GM12873 (cell line): ENCODE measurements around the gene NSDHL.
A peak's percentile ranks its signal among the peaks of the same experiment; 100 is the strongest.

Experiments used
- TF ChIP-seq, protein P1 (sequence below): IDR thresholded peaks from 2 replicates; pipeline ENCODE4 v1.5.1; 2012; ENCODE audit warnings: low read depth, mild to moderate bottlenecking, moderate library complexity, low read length, control low read depth; ENCODE audit not compliant: insufficient read depth; ENCODE audit errors: missing control alignments

The NSDHL gene

GRCh38 chrX:152830312-152831305 is at the start of gene NSDHL, which contains the start of gene CETN2:
Gene NSDHL (plus strand): TSS chrX:152831063. CDS start chrX:152846325, 15,262 bp downstream.
Gene CETN2 (minus strand): TSS chrX:152830757. CDS start chrX:152830710, 47 bp downstream.
- TF ChIP-seq, protein P1, sequence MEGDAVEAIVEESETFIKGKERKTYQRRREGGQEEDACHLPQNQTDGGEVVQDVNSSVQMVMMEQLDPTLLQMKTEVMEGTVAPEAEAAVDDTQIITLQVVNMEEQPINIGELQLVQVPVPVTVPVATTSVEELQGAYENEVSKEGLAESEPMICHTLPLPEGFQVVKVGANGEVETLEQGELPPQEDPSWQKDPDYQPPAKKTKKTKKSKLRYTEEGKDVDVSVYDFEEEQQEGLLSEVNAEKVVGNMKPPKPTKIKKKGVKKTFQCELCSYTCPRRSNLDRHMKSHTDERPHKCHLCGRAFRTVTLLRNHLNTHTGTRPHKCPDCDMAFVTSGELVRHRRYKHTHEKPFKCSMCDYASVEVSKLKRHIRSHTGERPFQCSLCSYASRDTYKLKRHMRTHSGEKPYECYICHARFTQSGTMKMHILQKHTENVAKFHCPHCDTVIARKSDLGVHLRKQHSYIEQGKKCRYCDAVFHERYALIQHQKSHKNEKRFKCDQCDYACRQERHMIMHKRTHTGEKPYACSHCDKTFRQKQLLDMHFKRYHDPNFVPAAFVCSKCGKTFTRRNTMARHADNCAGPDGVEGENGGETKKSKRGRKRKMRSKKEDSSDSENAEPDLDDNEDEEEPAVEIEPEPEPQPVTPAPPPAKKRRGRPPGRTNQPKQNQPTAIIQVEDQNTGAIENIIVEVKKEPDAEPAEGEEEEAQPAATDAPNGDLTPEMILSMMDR, result no peak

DNA sequence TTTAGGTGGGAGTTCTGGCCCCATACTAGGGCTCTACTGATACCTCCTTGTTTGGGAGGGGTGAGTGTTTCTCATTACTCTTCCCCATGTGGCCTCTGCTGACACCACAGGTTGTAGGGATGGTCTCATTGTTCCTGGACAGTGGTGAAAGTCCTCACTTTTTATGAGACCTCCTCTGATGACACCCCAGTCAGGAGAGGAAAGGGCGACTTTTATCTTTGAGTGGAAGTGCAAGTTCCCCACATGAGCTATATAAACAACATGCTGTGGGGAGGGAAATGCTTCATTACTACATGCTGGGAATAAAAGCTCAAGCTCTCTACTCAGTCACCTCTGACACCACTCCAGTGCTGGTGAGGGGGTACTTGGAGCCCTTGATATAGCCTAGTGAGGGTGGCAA is 31.9 kb upstream of the NSDHL start:
- TF ChIP-seq, protein P1, result no peak

DNA sequence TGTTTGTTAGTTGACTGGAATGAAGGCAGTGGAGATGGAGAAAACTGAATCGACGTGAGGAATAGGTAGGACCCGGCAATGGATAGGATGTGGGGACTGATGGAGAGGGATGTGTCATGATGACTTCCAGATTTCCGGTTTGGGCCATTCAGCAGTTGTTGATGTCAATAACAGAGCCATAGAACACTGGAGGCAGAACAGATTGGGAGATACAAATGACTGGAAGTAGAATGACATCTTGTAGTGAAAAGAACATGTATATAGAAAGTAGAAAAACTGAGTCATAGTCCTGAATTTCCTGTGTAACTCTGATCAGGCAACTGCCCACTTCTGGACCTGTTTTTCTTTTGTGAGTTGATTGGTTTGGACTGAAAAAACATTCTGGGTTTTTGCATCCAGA is 24.8 kb upstream of the NSDHL start:
- TF ChIP-seq, protein P1, result no peak

GRCh38 chrX:152810403-152810802 is 20.5 kb upstream of the NSDHL start:
- TF ChIP-seq, protein P1, result no peak

- TF ChIP-seq, protein P1, result no peak
Observed at GRCh38 chrX:152813206-152813605, 17.7 kb upstream of the NSDHL start.

GRCh38 chrX:152814048-152814447 is 16.8 kb upstream of the NSDHL start:
- TF ChIP-seq, protein P1, result no peak

- TF ChIP-seq, protein P1, result peak; percentile 41
Observed at GRCh38 chrX:152817078-152817764, 13.6 kb upstream of the NSDHL start.
